ENCODE data around the gene ATF6.
"Not testable (repeated sequence)": the region's sequence is repeated elsewhere in the genome, so short reads cannot be mapped to it uniquely, and the experiment has no call there.

The ATF6 gene

DNA sequence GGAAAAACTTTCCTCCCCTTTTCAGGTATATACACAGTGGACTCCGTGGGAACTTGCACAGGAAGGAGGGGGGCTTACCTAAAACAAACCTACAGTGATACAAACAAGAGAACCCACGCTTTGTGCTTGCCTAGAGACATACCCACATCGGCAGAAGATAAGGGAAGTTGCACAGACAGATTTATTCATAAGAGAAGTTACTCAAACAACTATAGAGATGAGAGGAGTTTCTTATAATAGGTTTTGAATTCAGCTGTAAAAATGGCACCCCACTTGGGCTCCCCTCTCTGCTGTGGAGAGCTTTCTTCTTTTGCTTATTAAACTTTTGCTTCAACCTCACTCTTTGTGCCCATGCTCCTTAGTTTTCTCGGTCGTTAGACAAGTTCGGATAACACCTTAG, 18.3 kb upstream of the ATF6 start:
- no peak overlapping the region for H3K4me3 ChIP-seq (ENCODE audit: low read depth, low read length)
- TF ChIP-seq CTCF (IDR thresholded peaks at IDR 0.05; ENCODE audit: borderline replicate concordance, insufficient read depth, low read depth, low read length), result no peak

DNA sequence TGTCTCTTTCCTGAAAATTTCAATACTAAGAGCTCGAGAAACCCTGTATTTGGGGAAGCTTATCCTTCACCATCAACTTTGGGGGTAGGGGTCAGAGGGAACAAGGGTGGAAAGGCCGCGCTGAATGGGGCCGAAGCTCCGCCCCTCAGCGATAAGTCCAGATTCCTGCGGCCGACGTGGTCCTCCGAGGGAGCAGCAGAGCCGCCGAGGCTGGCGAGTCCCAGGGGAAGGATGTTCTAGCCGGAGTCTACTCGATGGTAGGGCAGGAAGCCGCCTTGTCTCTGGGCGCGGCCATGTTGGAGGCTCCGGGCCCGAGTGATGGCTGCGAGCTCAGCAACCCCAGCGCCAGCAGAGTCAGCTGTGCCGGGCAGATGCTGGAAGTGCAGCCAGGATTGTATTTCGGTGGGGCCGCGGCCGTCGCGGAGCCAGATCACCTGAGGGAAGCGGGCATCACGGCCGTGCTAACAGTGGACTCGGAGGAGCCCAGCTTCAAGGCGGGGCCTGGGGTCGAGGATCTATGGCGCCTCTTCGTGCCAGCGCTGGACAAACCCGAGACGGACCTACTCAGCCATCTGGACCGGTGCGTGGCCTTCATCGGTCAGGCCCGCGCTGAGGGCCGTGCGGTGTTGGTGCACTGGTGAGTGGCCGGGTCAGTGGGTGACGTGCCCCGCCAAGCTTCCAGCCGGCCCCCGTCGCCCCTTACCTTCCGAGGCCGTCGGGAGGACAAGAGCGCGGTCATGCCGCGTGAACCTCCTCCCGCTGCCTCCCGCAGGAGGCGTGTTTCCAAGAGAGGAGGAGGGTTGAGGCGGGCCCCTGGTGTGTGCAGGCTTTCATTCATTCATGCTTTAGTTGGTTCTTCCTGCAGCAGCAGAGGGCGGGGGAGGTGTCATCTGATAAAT, 16.4 kb upstream of the ATF6 start, which contains the start of gene DUSP12:
Gene DUSP12 (plus strand): TSS at position 278 of the 899 bp plus-strand sequence. CDS start 16 bp downstream, at position 294.
- peak within 1 kb of the TSS; percentile 99 for H3K4me3 ChIP-seq (ENCODE audit: low read depth, low read length)
- TF ChIP-seq CTCF (IDR thresholded peaks at IDR 0.05; ENCODE audit: borderline replicate concordance, insufficient read depth, low read depth, low read length), result 0 out of 2 replicates have a peak, but pooled peaks have one; percentile 6

- peak; percentile 67; the same call in 1 of the 2 replicates for TF ChIP-seq CTCF (IDR thresholded peaks at IDR 0.05; ENCODE audit: borderline replicate concordance, insufficient read depth, low read depth, low read length)
- H3K4me3 ChIP-seq (ENCODE audit: low read depth, low read length), result no peak overlapping the region
These were observed 2.5 kb upstream of the ATF6 start for GRCh38 chr1:161763522-161764098.

GRCh38 chr1:161768461-161768860, 2.3 kb downstream of the ATF6 start:
- H3K4me3 ChIP-seq (ENCODE audit: low read depth, low read length), result no peak overlapping the region
- no peak for TF ChIP-seq CTCF (IDR thresholded peaks at IDR 0.05; ENCODE audit: borderline replicate concordance, insufficient read depth, low read depth, low read length)

GRCh38 chr1:161768986-161769672, 3.0 kb downstream of the ATF6 start:
- TF ChIP-seq CTCF (IDR thresholded peaks at IDR 0.05; ENCODE audit: borderline replicate concordance, insufficient read depth, low read depth, low read length), result no peak
- no peak overlapping the region for H3K4me3 ChIP-seq (ENCODE audit: low read depth, low read length)

GRCh38 chr1:161769673-161770045, 3.5 kb downstream of the ATF6 start:
- not testable (repeated sequence) for H3K4me3 ChIP-seq (ENCODE audit: low read depth, low read length)

DNA sequence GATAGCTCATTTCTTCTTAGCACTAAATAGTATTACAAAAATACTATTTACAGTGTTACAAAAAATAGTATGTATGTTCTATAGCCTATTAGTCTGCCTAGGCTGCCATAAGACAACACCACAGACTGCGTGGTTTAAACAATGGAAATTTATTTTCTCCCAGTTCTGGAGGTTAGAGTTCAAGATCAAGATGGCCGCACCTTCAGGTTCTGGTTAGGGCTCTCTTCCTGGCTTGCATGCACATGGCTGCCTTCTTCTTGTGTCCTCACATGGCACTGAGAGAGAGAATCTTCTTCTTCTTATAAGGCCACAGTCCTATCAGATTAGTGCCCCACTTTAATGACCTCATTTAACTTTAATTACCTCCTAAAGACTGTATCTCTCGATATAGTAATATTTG, 4.1 kb downstream of the ATF6 start:
- H3K4me3 ChIP-seq (ENCODE audit: low read depth, low read length), result no peak overlapping the region
- TF ChIP-seq CTCF (IDR thresholded peaks at IDR 0.05; ENCODE audit: borderline replicate concordance, insufficient read depth, low read depth, low read length), result no peak
